LNCaP clone FGC (cell line): ENCODE data around the gene TTC7B.
A peak's percentile ranks its signal among the peaks of the same experiment; 100 is the strongest.

ENCODE experiments used
- DNase-seq: peaks from one replicate; pipeline ENCODE4 v3.0.0-alpha.2; 2011; ENCODE audit warnings: low read depth
- H3K4me3 ChIP-seq: 2 replicates; pipeline ENCODE4 v1.5.1; 2011; ENCODE audit warnings: mild to moderate bottlenecking, low read depth, low read length, control low read depth
- CTCF ChIP-seq: IDR thresholded peaks from 2 replicates; pipeline ENCODE4 v1.5.1; 2012; ENCODE audit warnings: mild to moderate bottlenecking; ENCODE audit not compliant: control insufficient read depth, insufficient read depth; ENCODE audit errors: extremely low read depth

TTC7B gene

DNA sequence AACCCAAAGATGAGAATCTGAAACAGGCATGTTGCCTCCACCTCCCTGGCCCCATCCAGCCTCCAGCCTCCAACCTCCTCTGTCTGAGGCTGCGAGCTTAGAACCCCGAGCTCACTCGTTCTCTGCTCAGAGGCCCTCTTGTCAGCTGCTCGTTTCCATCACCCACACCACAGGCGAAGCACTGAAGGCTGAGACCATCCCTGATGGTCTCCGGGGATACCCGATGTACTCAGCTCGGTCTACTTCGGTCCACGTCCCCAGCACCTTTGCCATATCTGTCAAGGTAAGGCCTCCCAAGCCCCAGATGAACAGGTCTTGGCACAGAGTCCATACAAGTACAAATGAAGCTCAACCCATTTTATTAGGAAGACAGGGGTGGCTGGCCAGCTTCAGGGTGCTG is 72.4 kb downstream of the TTC7B start:
- no peak for TF ChIP-seq CTCF
- DNase-seq = no peak
- H3K4me3 ChIP-seq = no peak overlapping the region

- DNase-seq = no peak
- H3K4me3 ChIP-seq = no peak overlapping the region
- TF ChIP-seq CTCF = no peak
Measured at GRCh38 chr14:90743425-90743824, 72.8 kb downstream of the TTC7B start.

- TF ChIP-seq CTCF = no peak
- no peak for DNase-seq
- H3K4me3 ChIP-seq = no peak overlapping the region
Measured at GRCh38 chr14:90742729-90743128, 73.5 kb downstream of the TTC7B start.

DNA sequence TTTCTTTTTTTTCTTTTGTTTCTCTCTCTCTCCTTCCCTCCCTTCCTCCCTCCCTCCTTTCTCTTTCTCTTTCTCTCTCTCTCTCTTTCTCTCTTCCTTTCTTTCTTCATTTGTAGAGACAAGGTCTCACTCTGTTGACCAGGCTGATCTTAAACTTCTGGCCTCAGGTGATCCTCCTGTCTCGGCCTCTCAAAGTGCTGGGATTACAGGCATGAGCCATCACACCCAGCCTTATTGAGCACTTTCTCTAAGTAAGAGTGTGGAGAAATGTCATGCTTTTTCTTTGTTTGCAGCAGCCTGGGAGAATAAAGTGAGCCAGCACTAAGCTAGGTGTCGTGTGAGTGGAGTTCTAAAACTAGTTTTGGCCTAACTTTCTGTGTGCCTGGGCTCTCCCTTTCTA is 74.0 kb downstream of the TTC7B start:
- no peak overlapping the region for H3K4me3 ChIP-seq
- TF ChIP-seq CTCF = no peak
- no peak for DNase-seq

- no peak for DNase-seq
- TF ChIP-seq CTCF = no peak
- no peak overlapping the region for H3K4me3 ChIP-seq
Measured at GRCh38 chr14:90741682-90741946, 74.6 kb downstream of the TTC7B start.

DNA sequence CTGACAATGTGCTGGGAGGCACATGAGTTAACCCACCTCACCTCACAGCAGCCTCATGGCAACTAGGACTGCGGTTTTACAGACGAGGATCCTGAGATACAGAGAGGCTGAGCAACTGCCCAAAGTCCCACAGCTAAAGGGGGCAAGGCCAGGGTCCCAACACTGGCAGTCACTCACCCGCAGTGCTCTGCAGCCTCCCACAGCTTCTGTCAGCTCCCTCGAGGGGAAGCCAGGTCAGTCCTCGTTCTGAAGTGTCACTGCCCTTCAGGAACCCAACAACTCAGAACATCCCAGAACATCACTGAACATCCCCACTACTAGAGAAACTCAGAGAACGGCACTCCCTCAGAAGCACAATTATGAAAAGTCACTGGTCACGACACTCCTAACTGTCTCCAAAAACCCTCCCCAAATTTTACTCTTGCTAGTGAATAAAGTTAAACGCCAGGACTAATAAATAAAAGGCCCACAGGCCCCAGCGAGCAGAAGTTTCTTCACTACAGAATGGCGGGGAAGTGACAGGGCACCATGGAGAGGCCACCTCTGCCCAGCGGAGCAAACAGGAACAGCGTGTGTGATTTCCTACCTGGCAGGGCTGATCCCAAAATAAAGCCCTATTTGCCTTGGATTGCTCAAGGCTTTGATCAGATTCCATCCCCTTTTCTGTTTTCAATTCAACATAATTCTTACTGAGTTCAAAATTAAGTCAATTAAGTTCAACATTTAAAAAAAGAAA is 75.1 kb downstream of the TTC7B start:
- no peak for TF ChIP-seq CTCF
- H3K4me3 ChIP-seq = no peak overlapping the region

GRCh38 chr14:90740081-90740480 is 76.1 kb downstream of the TTC7B start:
- H3K4me3 ChIP-seq = no peak overlapping the region
- TF ChIP-seq CTCF = no peak
- DNase-seq = peak; percentile 72

More for the DNA sequence above, 75.1 kb downstream of the TTC7B start:
- DNase-seq = no peak
